Embryonic facial prominence (tissue), 1 donor: ENCODE results near the gene KASH5.

Source experiments
- DNase-seq: peaks from one replicate; pipeline ENCODE4 v3.0.0-alpha.2; 2016; ENCODE audit errors: extremely low spot score

Gene KASH5

GRCh38 chr19:49421039-49421877 is 33.2 kb downstream of the KASH5 start:
- no peak for DNase-seq

GRCh38 chr19:49421878-49422202 is 33.8 kb downstream of the KASH5 start:
- DNase-seq = no peak

- no peak for DNase-seq
These were observed 34.5 kb downstream of the KASH5 start for GRCh38 chr19:49422407-49423070.

GRCh38 chr19:49423071-49423984 is 35.3 kb downstream of the KASH5 start, which contains the start of gene PTH2:
TSS of gene PTH2 (minus strand) at chr19:49423441. CDS start at chr19:49423339, 102 bp downstream.
- no peak for DNase-seq

GRCh38 chr19:49423985-49424303 is 35.9 kb downstream of the KASH5 start:
- no peak for DNase-seq

GRCh38 chr19:49425178-49425577 is 37.1 kb downstream of the KASH5 start, which contains the start of gene GFY:
TSS of gene GFY (plus strand) at chr19:49425388. CDS start at chr19:49426431, 1,043 bp downstream.
- DNase-seq = no peak

- no peak for DNase-seq
These were observed 38.0 kb downstream of the KASH5 start for GRCh38 chr19:49425922-49426592.

- DNase-seq = no peak
These were observed 39.3 kb downstream of the KASH5 start for GRCh38 chr19:49427339-49427738.

- DNase-seq = no peak
These were observed 40.0 kb downstream of the KASH5 start for GRCh38 chr19:49427855-49428546.

- DNase-seq = no peak
These were observed 40.8 kb downstream of the KASH5 start for GRCh38 chr19:49428547-49429451.

- DNase-seq = no peak
These were observed 42.2 kb downstream of the KASH5 start for GRCh38 chr19:49430172-49430677.

GRCh38 chr19:49430678-49431329 is 42.8 kb downstream of the KASH5 start:
- no peak for DNase-seq

GRCh38 chr19:49431330-49431749 is 43.3 kb downstream of the KASH5 start:
- no peak for DNase-seq

- no peak for DNase-seq
These were observed 44.4 kb downstream of the KASH5 start for GRCh38 chr19:49432141-49433073.

GRCh38 chr19:49433240-49433901 is 45.3 kb downstream of the KASH5 start:
- no peak for DNase-seq

- DNase-seq = no peak
These were observed 47.0 kb downstream of the KASH5 start for GRCh38 chr19:49434907-49435583.

GRCh38 chr19:49435670-49436069 is 47.6 kb downstream of the KASH5 start:
- no peak for DNase-seq
